Right cardiac atrium (tissue), 5 donors: Measurements from ENCODE around the gene MPRIP. TPM values are rescaled to one million over a fixed set of nuclear protein-coding genes. Genes with fewer than 3 reads are reported as not detected.

Source experiments
- ATAC-seq, 2 donors: fragments of 200-7000 bp; cut with Tn5 transposase; one replicate each; pipeline versions ENCODE4 v1.8.0 to v1.9.1; 2020; ENCODE audit warnings: moderate library complexity in 2 of 2, mild to moderate bottlenecking in 1 of 2
- DNase-seq, 3 donors: peaks; one replicate each; pipeline ENCODE4 v3.0.0-alpha.2; 2020
- H3K27ac ChIP-seq: one replicate; pipeline ENCODE4 v1.5.1; 2013; ENCODE audit warnings: mild to moderate bottlenecking, low read length, control low read depth, moderate library complexity
- H3K27me3 ChIP-seq: one replicate; pipeline ENCODE4 v1.6.1; 2013; ENCODE audit not compliant: control insufficient read depth, insufficient read depth
- H3K4me1 ChIP-seq: one replicate; pipeline ENCODE4 v1.6.1; 2013; ENCODE audit warnings: low read length; ENCODE audit not compliant: control insufficient read depth, insufficient read depth
- H3K4me3 ChIP-seq: one replicate; pipeline ENCODE4 v1.5.1; 2013; ENCODE audit warnings: low read length, control low read depth
- H3K9me3 ChIP-seq: one replicate; pipeline ENCODE4 v1.6.1; 2013; ENCODE audit warnings: low read length; ENCODE audit not compliant: control insufficient read depth
- WGBS: extraction: QIAGEN DNeasy Blood & Tissue Kit; methylation state at CpG from one replicate; pipeline ENCODE4 v1.1.7; 2013; 5-methylcytosine and 5-hydroxymethylcytosine counted together
- intact Hi-C, 4 donors: fragments of 100-400 bp; cut with DNase I; formaldehyde crosslinking; loops; one replicate each; pipeline versions ENCODE4 v1.11.0 to v1.14.0; 2022 to 2023
- polyA plus RNA-seq: library from polyadenylated mRNA; stranded (reverse); fragments of 200-250 nt; gene quantifications from one replicate; pipeline ENCODE4 v1.2.3, GENCODE V29; 2013
- total RNA-seq, 4 donors: library from RNA; stranded (reverse); fragmentation: NEBNext Ultra II Directional; extraction: Animal tissue kit (Norgen Biotek cat#: 25700); gene quantifications; one replicate each; pipeline ENCODE4 v1.2.1, GENCODE V29; 2021
- donor health status: healthy with polysubstance abuse.
- donor health status: DM: no; HTN: yes; CAD: no.
- donor health status: DM: no; HTN: no; CAD: no.
- donor health status: DM: no; HTN: yes; CAD: no; lungs with severe emphysema.
- donor health status: DM: yes; HTN: yes; CAD: no.

Gene MPRIP
- total and polyA plus RNA-seq, 5 donors, result 228 to 331 (median 312) TPM

DNA sequence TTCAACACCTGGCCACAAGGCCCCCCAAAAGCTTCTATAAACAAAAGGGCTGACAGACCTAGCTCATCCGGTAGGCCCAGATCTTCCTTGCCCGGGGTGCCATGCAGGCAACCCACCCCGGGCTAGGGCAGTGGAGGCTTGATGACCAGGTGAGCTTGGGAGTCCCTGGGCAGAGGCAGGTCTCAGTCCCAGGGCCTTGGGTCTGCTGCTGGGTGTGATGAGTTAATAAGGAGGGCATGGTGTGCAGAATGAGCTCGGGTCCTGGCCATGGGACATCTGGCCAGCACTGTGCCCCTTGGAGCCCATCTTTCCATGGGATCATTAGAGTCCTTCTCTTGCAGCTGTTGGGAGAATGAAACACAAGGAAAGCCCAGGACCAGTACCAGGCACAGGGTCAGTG, 20.2 kb upstream of the MPRIP start:
- H3K27me3 ChIP-seq, result no peaks in the 10 kb centered on the region
- 95% methylated on average over 4 of the region's 4 CpGs for WGBS
- intact Hi-C loops, result no loop called here
- no peak overlapping the region for H3K4me3 ChIP-seq
- DNase-seq (peak in 1 of 3 donors; percentile 16), ATAC-seq (no peak)
- peaks cover 9% of the 10 kb centered on the region for H3K4me1 ChIP-seq
- H3K9me3 ChIP-seq, result no peaks in the 10 kb centered on the region
- peak overlapping the region; percentile 43 for H3K27ac ChIP-seq

DNA sequence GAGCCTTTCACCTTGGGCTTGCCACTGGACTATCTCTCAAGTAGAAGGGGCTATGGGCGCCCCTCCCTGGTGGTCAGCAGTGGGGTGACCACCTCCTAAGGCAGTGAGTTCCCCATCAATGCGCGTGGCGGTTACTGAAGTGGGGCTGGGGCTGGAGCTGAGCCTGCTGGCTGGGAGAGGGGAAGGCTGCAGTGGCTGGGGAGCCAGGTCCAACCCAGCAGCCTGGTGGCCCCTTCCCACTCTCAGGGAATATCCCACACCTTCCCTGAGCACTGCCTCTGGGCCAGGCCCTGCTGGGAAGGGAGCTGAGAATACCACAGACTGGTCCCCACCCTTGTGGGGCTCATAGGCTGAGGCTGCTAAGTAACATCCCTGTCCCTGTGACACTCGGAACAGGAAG, 19.8 kb upstream of the MPRIP start:
- peak in 1 of 3 donors; percentile 44 for DNase-seq
- Histone ChIP-seq H3K27me3 (no peaks in the 10 kb centered on the region), H3K4me3 (no peak overlapping the region), H3K9me3 (no peaks in the 10 kb centered on the region), H3K4me1 (peaks cover 9% of the 10 kb centered on the region), H3K27ac (no peak overlapping the region)
- WGBS, result 88% methylated on average over 5 of the region's 5 CpGs
- intact Hi-C loops, result no loop called here
- no peak for ATAC-seq

DNA sequence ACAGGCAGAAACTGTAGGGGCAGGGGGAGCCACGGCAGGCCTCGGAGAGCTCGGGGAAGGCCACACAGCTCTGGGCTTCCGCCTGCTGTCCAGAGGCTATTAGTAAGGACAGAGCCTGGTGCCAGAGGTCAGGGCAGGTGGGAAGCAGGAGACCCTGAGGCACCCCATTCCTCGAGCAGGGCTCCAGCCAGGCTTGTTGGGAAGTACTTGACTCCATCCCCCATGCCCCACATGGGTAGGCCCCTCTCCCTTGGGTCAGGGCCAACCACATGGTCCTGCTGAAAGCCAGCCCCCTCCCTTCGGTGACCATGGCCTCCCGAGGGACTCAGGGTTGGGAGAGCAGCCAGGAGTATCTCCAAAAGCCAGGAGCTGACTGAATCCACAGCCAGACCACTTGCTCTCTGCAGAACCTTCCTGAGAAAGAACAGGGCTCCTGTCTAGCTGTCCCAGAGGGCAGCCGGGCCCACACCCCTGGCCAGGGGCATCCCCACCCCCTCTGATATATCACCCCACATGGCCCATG, 17.4 kb upstream of the MPRIP start:
- peak in 2 of 3 donors; percentile 74 to 85 for DNase-seq
- no peak for ATAC-seq
- intact Hi-C loops, result no loop called here
- Histone ChIP-seq H3K27me3 (no peaks in the 10 kb centered on the region), H3K9me3 (no peaks in the 10 kb centered on the region), H3K27ac (no peak overlapping the region), H3K4me3 (no peak overlapping the region), H3K4me1 (peaks cover 9% of the 10 kb centered on the region)
- 67% methylated on average over 8 of the region's 8 CpGs for WGBS

DNA sequence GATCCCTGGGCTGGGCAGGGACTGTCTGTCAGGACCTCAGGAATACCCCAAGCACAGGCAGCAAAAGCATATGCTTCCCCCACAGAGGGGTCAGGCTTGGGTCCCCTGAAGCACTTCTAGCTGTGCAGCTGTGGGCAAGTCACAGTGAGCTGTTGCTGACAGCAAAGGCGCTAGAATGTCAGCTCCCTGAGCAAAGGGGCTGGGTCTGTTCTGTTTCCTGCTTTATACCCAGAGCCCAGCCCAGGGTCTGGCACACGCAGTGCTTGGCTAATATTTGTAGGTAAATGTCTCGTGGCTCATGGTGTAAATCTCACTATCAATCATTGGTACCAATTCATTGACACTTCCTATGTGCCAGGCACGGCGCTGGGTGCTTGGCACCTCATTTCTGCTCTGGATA, 16.6 kb upstream of the MPRIP start:
- H3K4me1 ChIP-seq, result peaks cover 9% of the 10 kb centered on the region
- intact Hi-C loops, result no loop called here
- H3K4me3 ChIP-seq, result no peak overlapping the region
- no peaks in the 10 kb centered on the region for H3K9me3 ChIP-seq
- H3K27me3 ChIP-seq, result no peaks in the 10 kb centered on the region
- peak in 1 of 3 donors; percentile 56 for DNase-seq
- no peak for ATAC-seq
- H3K27ac ChIP-seq, result no peak overlapping the region
- 73% methylated on average over 5 of the region's 5 CpGs for WGBS

DNA sequence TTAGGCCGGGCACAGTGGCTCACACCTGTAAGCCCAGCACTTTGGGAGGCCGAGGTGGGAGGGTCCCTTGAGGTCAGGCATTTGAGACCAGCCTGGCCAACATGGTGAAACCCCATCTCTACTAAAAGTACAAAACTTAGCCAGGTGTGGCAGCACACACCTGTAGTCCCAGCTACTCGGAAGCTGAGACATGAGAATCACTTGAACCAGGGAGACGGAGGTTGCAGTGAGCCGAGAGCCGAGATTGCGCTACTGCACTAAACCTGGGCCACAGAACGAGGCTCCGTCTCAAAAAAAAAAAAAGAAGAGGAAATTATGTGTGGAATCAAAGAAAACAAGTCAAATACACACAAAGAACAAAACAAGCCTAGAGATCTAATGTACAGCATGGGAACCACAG, 16.1 kb upstream of the MPRIP start:
- Histone ChIP-seq H3K9me3 (no peaks in the 10 kb centered on the region), H3K27ac (no peak overlapping the region), H3K4me1 (peaks cover 7% of the 10 kb centered on the region), H3K4me3 (no peak overlapping the region), H3K27me3 (no peaks in the 10 kb centered on the region)
- intact Hi-C loops, result no loop called here
- WGBS, result 88% methylated on average over 9 of the region's 9 CpGs
- DNase-seq (no peak), ATAC-seq (no peak)

DNA sequence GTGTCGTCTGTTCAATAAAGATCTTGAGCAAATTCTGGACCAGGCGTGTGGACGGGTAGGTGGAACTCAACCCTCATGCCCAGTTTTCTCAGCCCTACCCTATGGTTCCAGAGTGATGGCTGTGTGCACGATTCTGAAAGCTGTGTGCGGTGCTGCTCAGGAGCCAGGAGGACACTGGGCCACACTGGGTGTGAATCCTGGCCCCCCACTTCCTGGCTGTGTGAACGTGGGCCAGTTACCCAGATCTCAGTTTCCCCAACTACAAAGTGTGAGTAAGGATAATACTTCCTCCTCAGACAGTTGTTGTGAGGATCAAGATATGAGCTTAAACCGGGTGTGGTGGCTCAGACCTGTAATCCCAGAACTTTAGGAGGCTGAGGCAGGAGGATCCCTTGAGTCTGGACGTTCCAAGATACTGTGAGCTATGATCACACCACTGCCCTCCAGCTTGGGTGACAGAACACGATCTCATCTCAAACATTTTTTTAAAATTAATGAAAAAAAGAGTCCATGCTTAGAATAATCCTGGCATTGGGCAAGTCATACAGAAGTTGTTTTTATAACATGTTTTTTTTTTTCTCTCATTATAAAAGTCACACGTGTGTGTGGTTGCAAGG, 14.7 kb upstream of the MPRIP start:
- DNase-seq, result no peak
- no peak overlapping the region for H3K4me3 ChIP-seq
- peaks cover 6% of the 10 kb centered on the region for H3K4me1 ChIP-seq
- intact Hi-C loops, result no loop called here
- ATAC-seq, result no peak
- WGBS, result 78% methylated on average over 10 of the region's 10 CpGs
- no peaks in the 10 kb centered on the region for H3K27me3 ChIP-seq
- no peak overlapping the region for H3K27ac ChIP-seq
- no peaks in the 10 kb centered on the region for H3K9me3 ChIP-seq

DNA sequence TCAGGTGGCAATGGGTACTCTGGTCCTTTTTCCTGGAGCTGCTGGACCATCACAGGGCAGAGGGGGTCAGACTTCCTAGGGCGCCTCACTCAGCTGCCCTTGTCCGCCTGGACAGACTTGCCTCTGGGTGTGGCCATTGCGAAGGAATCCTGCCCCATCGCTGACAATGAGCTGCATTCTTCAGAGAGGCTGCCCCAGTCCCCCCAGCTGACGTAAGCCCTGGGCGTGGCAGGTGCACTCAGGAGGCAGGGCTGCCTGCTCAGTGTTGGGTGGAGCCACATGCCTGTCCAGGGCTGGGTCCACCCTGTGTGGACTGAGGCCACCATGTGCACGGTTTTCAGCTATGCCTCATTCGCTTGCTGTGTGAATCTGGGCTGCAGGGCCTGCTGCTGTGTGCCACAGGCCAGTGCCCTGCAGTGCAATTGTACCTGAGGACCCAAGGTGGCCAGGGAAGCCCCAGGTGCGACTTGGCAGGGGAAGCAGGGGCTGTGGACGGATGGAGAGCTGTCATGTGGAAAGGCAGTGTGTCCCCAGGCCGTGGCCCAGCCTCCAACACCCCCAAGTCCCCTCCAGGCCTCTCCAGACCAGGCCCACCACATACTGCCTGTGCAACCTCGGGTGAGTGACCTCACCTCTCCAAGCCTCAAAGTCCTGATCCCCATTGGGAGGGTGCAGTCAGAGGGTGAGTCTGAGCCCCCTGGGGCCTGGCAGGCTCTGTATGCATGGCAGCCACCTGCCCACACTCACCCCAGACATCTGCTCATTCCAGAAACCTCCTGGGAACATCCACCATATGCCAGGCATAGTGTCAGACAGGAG, 14.0 kb upstream of the MPRIP start:
- peaks cover 6% of the 10 kb centered on the region for H3K4me1 ChIP-seq
- 67% methylated on average over 12 of the region's 12 CpGs for WGBS
- H3K27me3 ChIP-seq, result no peaks in the 10 kb centered on the region
- H3K9me3 ChIP-seq, result no peaks in the 10 kb centered on the region
- no peak overlapping the region for H3K27ac ChIP-seq
- no peak overlapping the region for H3K4me3 ChIP-seq
- DNase-seq (peak; percentile 84 to 89 (median 86)), ATAC-seq (peak; percentile 80 to 89)
- intact Hi-C loops, result no loop called here

DNA sequence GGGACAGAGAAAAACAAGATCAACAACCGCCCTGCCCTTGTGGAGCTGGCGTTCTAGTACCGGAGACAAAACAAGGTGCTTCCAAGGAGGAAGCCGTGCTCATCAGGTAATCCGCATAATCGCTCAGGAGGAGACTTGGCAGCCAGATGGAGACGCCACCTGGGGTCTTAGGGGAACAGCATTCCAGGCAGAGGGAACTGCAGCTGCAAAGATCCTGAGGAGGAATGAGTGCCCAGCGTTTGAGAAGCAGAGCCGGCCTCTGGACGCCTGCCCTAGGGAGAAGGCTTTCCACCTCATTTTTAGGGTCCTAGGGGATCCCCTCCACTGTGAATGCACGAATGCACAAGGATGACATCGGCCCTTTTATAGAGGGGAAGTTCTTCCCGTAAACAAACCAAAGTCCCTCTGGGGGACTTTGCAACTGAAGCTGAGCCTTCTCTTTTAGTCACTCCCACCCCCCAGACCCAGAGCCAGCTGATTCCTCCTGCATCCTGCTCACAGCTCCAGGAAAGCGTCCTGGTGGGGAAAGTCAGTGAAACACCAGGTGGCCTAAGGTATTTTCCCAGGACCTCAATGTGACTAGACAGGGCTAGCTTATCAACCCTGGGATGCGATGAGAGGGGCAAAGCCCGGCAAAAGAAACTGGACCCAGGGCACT, 13.2 kb upstream of the MPRIP start:
- intact Hi-C loops, result no loop called here
- Histone ChIP-seq H3K4me1 (peaks cover 6% of the 10 kb centered on the region), H3K27me3 (no peaks in the 10 kb centered on the region), H3K4me3 (no peak overlapping the region), H3K27ac (no peak overlapping the region), H3K9me3 (no peaks in the 10 kb centered on the region)
- 73% methylated on average over 16 of the region's 16 CpGs for WGBS
- ATAC-seq (no peak), DNase-seq (no peak)

DNA sequence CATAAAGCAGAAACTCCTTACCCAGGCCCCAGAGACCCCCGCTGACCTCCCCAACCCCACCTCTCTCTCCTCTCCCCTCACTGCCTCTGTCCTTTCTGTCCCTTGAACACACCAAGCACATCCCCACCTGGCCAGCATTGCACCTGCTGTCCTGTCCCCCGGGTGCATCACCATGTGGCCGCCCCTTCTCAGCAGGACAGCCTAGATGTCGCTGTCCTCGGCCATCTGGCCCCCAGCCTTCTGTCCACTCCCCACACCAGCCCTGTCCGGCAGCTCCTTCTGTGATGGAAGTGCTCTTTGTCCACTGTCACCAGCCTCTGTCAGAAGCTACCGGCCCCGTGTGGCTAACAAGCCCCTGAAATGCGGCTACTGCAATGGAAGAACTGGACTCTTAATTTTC, 12.3 kb upstream of the MPRIP start:
- DNase-seq, result peak in 1 of 3 donors; percentile 42
- H3K27ac ChIP-seq, result no peak overlapping the region
- H3K4me3 ChIP-seq, result no peak overlapping the region
- no peaks in the 10 kb centered on the region for H3K9me3 ChIP-seq
- 76% methylated on average over 9 of the region's 9 CpGs for WGBS
- intact Hi-C loops, result no loop called here
- peaks cover 6% of the 10 kb centered on the region for H3K4me1 ChIP-seq
- H3K27me3 ChIP-seq, result no peaks in the 10 kb centered on the region
- no peak for ATAC-seq

DNA sequence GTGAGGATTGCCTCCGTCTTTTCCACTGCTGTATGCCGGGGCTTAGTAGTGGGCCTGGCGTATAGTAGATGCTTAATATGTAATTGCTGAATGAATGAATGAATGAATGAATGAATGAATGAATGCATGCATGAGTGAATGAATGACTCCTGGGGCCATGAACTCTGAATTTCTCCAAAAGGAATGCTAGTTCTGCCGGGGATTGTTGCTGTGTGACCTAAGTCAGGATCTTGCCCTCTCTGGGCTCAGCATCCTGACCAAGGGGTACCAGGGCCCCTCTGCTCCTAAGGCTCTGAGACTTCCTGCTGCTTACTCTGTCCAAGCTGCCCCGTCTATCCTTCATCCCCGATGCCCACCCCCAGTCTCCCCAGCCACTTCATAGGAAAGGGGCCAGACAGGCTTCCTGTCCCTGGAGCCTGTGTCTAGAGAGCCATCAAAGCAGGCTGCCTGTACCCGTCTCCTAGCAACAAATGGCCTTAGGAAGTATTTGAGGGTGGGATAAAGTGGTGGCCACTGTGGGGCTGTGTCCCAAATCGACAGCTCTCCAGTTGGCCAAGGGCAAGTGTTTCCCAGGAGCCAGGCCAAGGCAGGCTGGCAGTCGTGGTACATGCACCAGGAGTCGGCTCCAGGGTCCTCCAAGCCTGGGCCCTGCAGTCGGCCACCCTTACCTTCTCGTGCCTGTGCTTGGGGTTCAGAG, 11.6 kb upstream of the MPRIP start:
- 65% methylated on average over 12 of the region's 12 CpGs for WGBS
- H3K27me3 ChIP-seq, result no peaks in the 10 kb centered on the region
- no peak overlapping the region for H3K4me3 ChIP-seq
- intact Hi-C loops, result no loop called here
- H3K27ac ChIP-seq, result no peak overlapping the region
- ATAC-seq (no peak), DNase-seq (no peak)
- H3K9me3 ChIP-seq, result no peaks in the 10 kb centered on the region
- H3K4me1 ChIP-seq, result peaks cover 6% of the 10 kb centered on the region
